GM13976 (cell line): ENCODE measurements around the gene ZNF544.

Experiments
- DNase-seq: peaks from one replicate; pipeline ENCODE4 v3.0.0; 2012; ENCODE audit warnings: low spot score
- in situ Hi-C: fragments of 300-500 bp; cut with MboI; formaldehyde crosslinking; loops from one replicate; pipeline ENCODE4 v1.12.0; 2022; ENCODE audit warnings: low sequenced_read_pairs, mixed read lengths, inconsistent platforms; ENCODE audit not compliant: unreplicated experiment
- TF ChIP-seq, protein P1 (sequence below): IDR thresholded peaks from 2 replicates; pipeline ENCODE4 v1.5.1; 2012; ENCODE audit warnings: borderline replicate concordance, mild to moderate bottlenecking; ENCODE audit not compliant: insufficient read depth; ENCODE audit errors: extremely low read depth, missing control alignments, control extremely low read depth

ZNF544 gene

DNA sequence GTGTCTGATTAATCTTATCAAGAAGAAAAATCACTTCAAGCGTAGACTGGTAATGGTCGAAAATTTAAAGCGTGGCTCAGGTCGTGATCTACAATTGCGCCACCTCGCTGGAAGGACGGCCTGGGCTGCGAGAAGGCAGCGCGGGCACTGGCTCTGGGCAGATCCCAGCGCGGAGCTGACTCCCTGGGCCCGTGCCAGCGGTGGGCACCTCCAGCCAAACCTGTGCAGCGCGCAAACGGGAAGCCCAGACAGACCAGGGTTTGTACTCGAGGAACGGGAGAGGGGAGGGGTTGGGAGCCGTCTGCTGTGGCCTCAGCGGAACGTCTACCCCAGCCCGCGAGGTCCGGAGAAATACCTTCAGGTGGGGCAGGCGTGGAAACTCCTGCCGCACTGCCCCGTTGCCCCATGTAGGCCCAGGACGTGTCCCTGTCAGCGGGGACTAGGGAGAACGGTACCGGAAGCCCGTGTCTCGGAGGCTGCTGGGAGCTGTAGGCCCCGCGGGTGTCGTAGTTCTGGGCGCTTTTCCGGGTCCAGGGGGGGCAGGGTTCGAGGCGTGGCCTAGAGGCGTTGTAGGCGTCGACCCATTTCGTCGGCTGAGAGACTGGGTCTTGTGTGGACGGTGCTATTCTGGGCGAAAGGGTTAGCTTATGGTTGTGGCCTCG, 24.8 kb upstream of the ZNF544 start:
- in situ Hi-C loops = no loop called here
- TF ChIP-seq, protein P1, sequence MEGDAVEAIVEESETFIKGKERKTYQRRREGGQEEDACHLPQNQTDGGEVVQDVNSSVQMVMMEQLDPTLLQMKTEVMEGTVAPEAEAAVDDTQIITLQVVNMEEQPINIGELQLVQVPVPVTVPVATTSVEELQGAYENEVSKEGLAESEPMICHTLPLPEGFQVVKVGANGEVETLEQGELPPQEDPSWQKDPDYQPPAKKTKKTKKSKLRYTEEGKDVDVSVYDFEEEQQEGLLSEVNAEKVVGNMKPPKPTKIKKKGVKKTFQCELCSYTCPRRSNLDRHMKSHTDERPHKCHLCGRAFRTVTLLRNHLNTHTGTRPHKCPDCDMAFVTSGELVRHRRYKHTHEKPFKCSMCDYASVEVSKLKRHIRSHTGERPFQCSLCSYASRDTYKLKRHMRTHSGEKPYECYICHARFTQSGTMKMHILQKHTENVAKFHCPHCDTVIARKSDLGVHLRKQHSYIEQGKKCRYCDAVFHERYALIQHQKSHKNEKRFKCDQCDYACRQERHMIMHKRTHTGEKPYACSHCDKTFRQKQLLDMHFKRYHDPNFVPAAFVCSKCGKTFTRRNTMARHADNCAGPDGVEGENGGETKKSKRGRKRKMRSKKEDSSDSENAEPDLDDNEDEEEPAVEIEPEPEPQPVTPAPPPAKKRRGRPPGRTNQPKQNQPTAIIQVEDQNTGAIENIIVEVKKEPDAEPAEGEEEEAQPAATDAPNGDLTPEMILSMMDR = no peak
- no peak for DNase-seq

DNA sequence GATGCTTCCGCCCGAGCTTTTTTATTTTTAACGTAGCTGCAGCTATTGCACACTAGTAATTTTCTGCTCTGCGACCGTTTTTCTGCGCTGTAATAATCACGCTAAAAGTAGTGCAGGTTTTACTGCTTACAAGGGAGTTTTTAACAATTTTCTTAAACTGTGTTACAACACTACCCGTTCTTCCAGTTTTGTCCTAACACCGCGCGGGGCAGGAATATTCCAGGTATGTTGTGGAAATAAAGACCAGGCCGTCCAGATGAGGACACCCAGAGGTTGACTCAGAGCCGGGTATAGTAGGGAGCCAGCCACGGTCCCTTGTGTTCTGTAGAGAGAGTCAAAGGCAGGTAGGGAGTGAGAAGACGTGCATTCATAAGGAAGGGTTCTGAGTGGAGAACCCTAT, 24.1 kb upstream of the ZNF544 start:
- TF ChIP-seq, protein P1 = no peak
- DNase-seq = no peak
- in situ Hi-C loops = no loop called here

DNA sequence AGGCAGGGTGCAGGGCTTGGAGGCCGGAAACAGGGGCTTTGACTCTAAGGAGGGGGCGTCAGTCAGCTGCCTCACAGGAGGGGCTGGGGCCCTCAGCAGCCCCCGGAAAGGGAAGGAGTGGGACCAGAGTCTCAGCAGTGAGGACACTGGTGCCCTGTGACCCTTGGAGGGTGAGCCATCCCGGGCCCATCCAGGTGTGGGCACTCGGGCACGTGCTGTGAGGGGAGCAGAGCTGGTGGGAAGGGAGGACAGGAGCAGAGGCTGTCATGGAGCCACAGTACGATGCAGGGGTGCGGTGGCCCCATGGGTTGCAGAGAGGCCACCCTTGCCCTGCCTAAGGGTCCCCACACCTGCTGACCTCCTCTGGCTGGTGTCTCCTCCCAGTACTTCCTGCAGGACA, 19.1 kb upstream of the ZNF544 start:
- in situ Hi-C loops = no loop called here
- TF ChIP-seq, protein P1 = no peak

DNA sequence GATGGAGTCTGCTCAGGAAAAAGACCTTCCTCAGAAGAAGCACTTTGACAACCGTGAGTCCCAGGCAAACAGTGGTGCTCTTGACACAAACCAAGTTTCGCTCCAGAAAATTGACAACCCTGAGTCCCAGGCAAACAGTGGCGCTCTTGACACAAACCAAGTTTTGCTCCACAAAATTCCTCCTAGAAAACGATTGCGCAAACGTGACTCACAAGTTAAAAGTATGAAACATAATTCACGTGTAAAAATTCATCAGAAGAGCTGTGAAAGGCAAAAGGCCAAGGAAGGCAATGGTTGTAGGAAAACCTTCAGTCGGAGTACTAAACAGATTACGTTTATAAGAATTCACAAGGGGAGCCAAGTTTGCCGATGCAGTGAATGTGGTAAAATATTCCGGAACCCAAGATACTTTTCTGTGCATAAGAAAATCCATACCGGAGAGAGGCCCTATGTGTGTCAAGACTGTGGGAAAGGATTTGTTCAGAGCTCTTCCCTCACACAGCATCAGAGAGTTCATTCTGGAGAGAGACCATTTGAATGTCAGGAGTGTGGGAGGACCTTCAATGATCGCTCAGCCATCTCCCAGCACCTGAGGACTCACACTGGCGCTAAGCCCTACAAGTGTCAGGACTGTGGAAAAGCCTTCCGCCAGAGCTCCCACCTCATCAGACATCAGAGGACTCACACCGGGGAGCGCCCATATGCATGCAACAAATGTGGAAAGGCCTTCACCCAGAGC, 16.2 kb upstream of the ZNF544 start:
- DNase-seq = no peak
- TF ChIP-seq, protein P1 = no peak
- in situ Hi-C loops = no loop called here

More for the DNA sequence above, 19.1 kb upstream of the ZNF544 start:
- DNase-seq = no peak

DNA sequence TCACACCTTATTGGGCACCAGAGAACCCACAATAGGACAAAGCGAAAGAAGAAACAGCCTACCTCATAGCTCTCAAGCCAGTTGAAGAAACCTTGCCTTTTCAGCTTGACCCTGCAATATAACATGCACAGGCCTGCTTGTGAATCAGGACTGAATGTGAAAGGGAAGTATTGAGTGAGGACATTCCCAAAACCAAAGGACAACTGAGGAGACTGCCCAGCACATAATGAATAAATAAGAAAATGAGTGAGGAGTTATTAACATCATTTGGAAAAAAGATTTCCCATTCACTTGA, 15.7 kb upstream of the ZNF544 start:
- TF ChIP-seq, protein P1 = no peak
- no peak for DNase-seq
- in situ Hi-C loops = no loop called here

DNA sequence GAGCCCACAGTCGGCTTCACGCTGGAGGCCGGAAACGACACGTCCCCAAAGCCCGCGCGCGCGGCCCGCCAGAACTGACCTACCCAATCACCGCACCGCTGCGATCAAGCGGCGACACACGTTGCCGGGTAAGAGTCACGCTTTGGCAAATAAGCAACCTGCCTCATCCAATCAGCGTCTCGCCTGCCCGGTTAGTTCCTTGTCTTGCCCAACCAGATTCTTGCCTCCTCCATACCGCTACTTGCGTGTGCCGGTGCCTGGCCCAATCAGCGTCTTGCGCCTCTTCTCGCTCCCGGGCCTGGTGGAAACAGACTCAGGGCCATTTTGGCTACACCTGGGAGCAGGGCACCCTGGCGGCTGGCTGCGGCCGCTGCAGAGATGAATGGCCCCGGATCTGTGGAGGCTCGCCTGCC, 11.6 kb upstream of the ZNF544 start:
- DNase-seq = no peak
- TF ChIP-seq, protein P1 = no peak
- in situ Hi-C loops = no loop called here
